ENCODE data around the gene SIVA1.

Gene SIVA1

DNA sequence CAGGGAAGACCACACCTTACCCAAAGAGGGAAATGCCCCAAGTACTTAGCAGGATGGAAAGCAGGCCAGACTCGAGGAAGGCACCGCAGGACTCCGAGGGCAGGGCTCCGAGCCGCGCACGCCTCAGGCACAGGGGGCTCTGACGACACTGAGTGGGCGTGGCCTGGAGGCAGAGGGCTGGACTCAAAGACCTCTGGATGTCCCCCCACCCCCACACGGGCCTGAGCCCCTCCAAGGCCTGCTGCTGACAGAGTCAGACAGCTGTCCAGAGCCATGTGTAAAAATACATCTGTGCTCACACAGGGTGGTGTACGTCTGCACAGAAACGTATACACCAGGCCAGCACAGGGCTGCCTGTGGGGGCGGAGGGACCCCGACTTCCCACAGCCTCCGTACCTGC, 41.2 kb downstream of the SIVA1 start:
- Histone ChIP-seq H3K4me1 (ENCODE audit: insufficient read depth, low read length) (peaks cover 42% of the 10 kb centered on the region), H3K4me3 (ENCODE audit: low read depth in 1 of 2, low read length in 2 of 2) (peak overlapping the region; percentile 63 to 74), H3K9me3 (ENCODE audit: low read length) (no peaks in the 10 kb centered on the region), H3K36me3 (ENCODE audit: insufficient read depth, low read length) (peaks cover 9% of the 10 kb centered on the region), H3K27ac (ENCODE audit: low read depth, low read length) (peak overlapping the region; percentile 80), H3K9ac (ENCODE audit: low read length) (peak overlapping the region; percentile 53), H3K27me3 (ENCODE audit: control insufficient read depth in 1 of 2, insufficient read depth in 2 of 2, low read length in 2 of 2) (no peaks in the 10 kb centered on the region)

GRCh38 chr14:104794631-104794992, 41.7 kb downstream of the SIVA1 start:
- peaks cover 43% of the 10 kb centered on the region for H3K4me1 ChIP-seq (ENCODE audit: insufficient read depth, low read length)
- no peaks in the 10 kb centered on the region for H3K9me3 ChIP-seq (ENCODE audit: low read length)
- H3K4me3 ChIP-seq (ENCODE audit: low read depth in 1 of 2, low read length in 2 of 2), result peak overlapping the region; percentile 63 to 74
- no peaks in the 10 kb centered on the region for H3K27me3 ChIP-seq (ENCODE audit: control insufficient read depth in 1 of 2, insufficient read depth in 2 of 2, low read length in 2 of 2)
- peak overlapping the region; percentile 53 for H3K9ac ChIP-seq (ENCODE audit: low read length)
- H3K27ac ChIP-seq (ENCODE audit: low read depth, low read length), result peak overlapping the region; percentile 80
- H3K36me3 ChIP-seq (ENCODE audit: insufficient read depth, low read length), result peaks cover 9% of the 10 kb centered on the region

DNA sequence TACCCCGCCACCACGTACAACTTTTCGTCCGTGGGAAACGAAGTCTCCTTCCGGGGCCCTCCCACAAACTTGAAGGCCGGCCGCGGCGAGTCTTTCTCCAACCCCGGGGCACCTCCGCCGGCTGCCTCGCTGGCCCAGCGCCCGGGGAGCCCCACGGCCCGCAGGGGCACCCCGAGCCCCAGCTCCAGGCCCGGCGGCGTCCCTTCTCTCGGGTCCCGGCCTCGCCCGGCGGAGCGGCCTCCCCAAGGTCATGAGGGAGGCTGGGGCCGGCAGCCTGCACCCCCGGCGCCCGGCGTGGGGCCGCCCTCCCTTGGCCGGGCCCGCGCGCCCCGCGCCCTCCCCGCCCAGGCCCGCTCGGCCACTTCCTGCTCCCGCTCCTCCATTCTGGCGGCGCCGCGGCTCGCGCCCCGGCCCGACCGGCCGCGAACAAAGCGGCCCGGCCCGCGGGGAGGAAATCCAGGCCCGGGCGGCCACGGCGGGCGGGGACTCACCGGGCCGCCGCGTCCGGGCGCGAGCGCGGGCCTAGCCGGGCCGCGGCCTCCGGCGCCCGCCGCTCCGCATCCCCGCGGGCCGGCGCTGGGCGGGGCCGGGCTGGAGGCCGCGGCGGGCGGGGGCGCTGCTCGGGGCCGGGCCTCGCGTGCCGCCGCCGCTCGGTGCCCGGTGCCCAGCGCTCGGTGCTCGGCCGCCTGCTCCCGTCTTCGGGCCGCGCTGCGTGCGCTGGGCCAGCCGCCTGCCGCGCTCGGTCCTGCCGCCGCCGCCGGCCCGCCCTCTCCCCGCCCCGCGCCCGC, 42.2 kb downstream of the SIVA1 start, which contains the start of gene AKT1:
TSS of gene AKT1 (minus strand) at position 756 of the 788 bp plus-strand sequence. CDS start 3,105 bp downstream, outside the sequence.
- Histone ChIP-seq H3K27ac (ENCODE audit: low read depth, low read length) (peak within 1 kb of the TSS; percentile 80), H3K36me3 (ENCODE audit: insufficient read depth, low read length) (peaks cover 9% of the 10 kb centered on the region), H3K4me1 (ENCODE audit: insufficient read depth, low read length) (peaks cover 48% of the 10 kb centered on the region), H3K9me3 (ENCODE audit: low read length) (no peaks in the 10 kb centered on the region), H3K4me3 (ENCODE audit: low read depth in 1 of 2, low read length in 2 of 2) (peak within 1 kb of the TSS; percentile 63 to 74), H3K27me3 (ENCODE audit: control insufficient read depth in 1 of 2, insufficient read depth in 2 of 2, low read length in 2 of 2) (no peaks in the 10 kb centered on the region), H3K9ac (ENCODE audit: low read length) (peak within 1 kb of the TSS; percentile 53)

DNA sequence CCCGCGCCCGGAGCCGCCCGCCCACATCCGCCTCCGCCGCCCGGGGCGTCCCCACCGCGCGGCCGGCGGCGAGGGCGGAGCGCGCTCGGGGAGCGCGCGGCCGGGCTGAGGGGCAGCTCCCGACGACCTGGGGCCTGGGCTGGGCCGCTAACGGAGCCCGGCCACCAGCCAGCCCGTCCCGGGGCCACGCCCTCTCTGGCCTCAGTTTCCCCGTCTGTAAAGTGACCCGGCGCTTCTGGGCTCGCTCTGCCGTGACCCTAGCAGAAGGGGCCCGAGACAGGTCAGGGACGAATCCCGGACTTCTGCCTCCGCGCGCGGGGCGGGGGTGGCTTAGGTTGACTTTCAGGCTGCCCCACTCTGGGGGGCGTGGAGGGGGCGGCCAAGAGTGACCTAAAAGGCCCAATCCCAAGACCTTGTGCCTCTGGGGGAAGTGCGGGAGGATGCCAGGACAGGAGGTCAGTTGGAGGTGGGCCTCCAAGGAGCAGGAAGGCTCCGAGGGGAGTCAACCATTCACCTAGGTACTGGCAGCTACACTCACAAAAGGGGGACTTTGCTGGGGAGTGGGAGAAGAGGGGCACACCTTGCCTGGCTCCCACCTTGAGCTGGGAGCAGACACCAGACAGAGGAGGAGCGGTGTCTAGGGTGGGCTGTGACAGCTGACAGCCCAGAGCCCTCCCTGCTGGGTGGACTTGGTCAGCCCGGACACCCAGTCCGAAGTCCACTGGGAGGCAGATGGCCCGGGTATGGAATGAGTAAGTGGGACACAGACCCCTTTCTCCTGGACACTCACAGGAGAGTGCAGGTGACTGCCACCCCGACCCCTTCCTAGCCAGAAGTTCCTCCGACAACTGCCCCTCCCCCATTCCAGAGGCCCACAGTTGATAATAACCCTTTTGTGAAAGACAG, 43.1 kb downstream of the SIVA1 start:
- no peaks in the 10 kb centered on the region for H3K9me3 ChIP-seq (ENCODE audit: low read length)
- no peaks in the 10 kb centered on the region for H3K27me3 ChIP-seq (ENCODE audit: control insufficient read depth in 1 of 2, insufficient read depth in 2 of 2, low read length in 2 of 2)
- H3K4me1 ChIP-seq (ENCODE audit: insufficient read depth, low read length), result peaks cover 48% of the 10 kb centered on the region
- peak overlapping the region; percentile 53 for H3K9ac ChIP-seq (ENCODE audit: low read length)
- H3K27ac ChIP-seq (ENCODE audit: low read depth, low read length), result peak overlapping the region; percentile 78
- peak overlapping the region; percentile 54 to 55 for H3K4me3 ChIP-seq (ENCODE audit: low read depth in 1 of 2, low read length in 2 of 2)
- peaks cover 9% of the 10 kb centered on the region for H3K36me3 ChIP-seq (ENCODE audit: insufficient read depth, low read length)

GRCh38 chr14:104796687-104797081, 43.7 kb downstream of the SIVA1 start:
- Histone ChIP-seq H3K36me3 (ENCODE audit: insufficient read depth, low read length) (peaks cover 4% of the 10 kb centered on the region), H3K27ac (ENCODE audit: low read depth, low read length) (peak overlapping the region; percentile 78), H3K9me3 (ENCODE audit: low read length) (no peaks in the 10 kb centered on the region), H3K9ac (ENCODE audit: low read length) (no peak overlapping the region), H3K4me1 (ENCODE audit: insufficient read depth, low read length) (peaks cover 52% of the 10 kb centered on the region), H3K4me3 (ENCODE audit: low read depth in 1 of 2, low read length in 2 of 2) (no peak overlapping the region), H3K27me3 (ENCODE audit: control insufficient read depth in 1 of 2, insufficient read depth in 2 of 2, low read length in 2 of 2) (no peaks in the 10 kb centered on the region)

DNA sequence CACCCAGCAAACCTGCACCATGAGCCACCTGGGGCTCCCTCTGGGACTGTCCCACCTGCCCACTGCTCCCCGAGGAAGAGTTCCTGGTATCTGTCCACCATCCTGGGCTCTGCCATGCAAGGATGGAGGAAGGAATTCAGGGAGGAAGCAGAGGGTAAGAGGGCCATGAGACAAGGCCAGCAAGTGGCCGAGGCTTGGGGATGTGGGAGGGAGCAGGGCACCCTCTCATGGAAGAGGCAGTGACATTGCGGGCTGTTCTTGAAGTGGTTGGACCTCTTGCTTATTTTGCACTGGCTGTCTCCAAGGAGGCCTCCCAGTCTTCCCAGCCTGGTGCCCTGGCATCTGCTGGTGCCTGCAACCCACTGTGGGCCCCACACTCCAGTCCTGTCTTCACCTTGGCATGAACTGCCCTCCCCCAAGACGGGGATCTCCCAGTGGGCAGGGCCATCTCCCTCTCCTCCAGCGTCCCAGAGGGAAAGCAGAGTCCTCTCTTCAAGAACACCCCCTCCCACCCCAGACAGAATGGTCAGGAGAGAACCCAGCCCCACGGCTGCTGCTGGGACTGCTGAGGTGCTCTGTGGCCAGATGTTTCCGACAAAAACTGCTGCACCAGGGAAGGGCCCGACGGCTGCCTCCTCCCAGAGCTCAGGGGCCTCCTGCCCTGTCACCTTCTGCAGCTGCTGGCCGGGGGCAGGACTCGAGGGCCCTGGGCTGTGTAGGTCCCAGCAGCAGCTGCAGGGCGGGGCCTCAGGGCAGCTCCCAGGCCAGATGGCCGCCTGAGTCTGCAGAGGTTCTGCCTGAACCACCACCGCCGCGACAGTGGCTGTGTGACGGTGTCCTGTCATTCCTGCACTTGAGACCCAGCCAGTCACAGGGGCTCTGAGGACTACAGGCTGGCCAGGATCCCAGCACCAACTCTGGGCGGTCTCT, 44.4 kb downstream of the SIVA1 start:
- Histone ChIP-seq H3K9me3 (ENCODE audit: low read length) (no peaks in the 10 kb centered on the region), H3K27me3 (ENCODE audit: control insufficient read depth in 1 of 2, insufficient read depth in 2 of 2, low read length in 2 of 2) (no peaks in the 10 kb centered on the region), H3K36me3 (ENCODE audit: insufficient read depth, low read length) (no peaks in the 10 kb centered on the region), H3K4me3 (ENCODE audit: low read depth in 1 of 2, low read length in 2 of 2) (no peak overlapping the region), H3K9ac (ENCODE audit: low read length) (no peak overlapping the region), H3K27ac (ENCODE audit: low read depth, low read length) (peak overlapping the region; percentile 34), H3K4me1 (ENCODE audit: insufficient read depth, low read length) (peaks cover 53% of the 10 kb centered on the region)

- H3K9me3 ChIP-seq (ENCODE audit: low read length), result no peaks in the 10 kb centered on the region
- no peaks in the 10 kb centered on the region for H3K27me3 ChIP-seq (ENCODE audit: control insufficient read depth in 1 of 2, insufficient read depth in 2 of 2, low read length in 2 of 2)
- peak overlapping the region; percentile 92 for H3K27ac ChIP-seq (ENCODE audit: low read depth, low read length)
- H3K9ac ChIP-seq (ENCODE audit: low read length), result no peak overlapping the region
- H3K36me3 ChIP-seq (ENCODE audit: insufficient read depth, low read length), result no peaks in the 10 kb centered on the region
- H3K4me1 ChIP-seq (ENCODE audit: insufficient read depth, low read length), result peaks cover 46% of the 10 kb centered on the region
- no peak overlapping the region for H3K4me3 ChIP-seq (ENCODE audit: low read depth in 1 of 2, low read length in 2 of 2)
Measured at GRCh38 chr14:104798300-104799243, 45.6 kb downstream of the SIVA1 start.

GRCh38 chr14:104799244-104800014, 46.5 kb downstream of the SIVA1 start:
- H3K9ac ChIP-seq (ENCODE audit: low read length), result peak overlapping the region; percentile 98
- peak overlapping the region; percentile 92 for H3K27ac ChIP-seq (ENCODE audit: low read depth, low read length)
- H3K4me1 ChIP-seq (ENCODE audit: insufficient read depth, low read length), result peaks cover 37% of the 10 kb centered on the region
- H3K9me3 ChIP-seq (ENCODE audit: low read length), result no peaks in the 10 kb centered on the region
- H3K4me3 ChIP-seq (ENCODE audit: low read depth in 1 of 2, low read length in 2 of 2), result peak overlapping the region; percentile 68 to 73
- H3K27me3 ChIP-seq (ENCODE audit: control insufficient read depth in 1 of 2, insufficient read depth in 2 of 2, low read length in 2 of 2), result no peaks in the 10 kb centered on the region
- H3K36me3 ChIP-seq (ENCODE audit: insufficient read depth, low read length), result no peaks in the 10 kb centered on the region

DNA sequence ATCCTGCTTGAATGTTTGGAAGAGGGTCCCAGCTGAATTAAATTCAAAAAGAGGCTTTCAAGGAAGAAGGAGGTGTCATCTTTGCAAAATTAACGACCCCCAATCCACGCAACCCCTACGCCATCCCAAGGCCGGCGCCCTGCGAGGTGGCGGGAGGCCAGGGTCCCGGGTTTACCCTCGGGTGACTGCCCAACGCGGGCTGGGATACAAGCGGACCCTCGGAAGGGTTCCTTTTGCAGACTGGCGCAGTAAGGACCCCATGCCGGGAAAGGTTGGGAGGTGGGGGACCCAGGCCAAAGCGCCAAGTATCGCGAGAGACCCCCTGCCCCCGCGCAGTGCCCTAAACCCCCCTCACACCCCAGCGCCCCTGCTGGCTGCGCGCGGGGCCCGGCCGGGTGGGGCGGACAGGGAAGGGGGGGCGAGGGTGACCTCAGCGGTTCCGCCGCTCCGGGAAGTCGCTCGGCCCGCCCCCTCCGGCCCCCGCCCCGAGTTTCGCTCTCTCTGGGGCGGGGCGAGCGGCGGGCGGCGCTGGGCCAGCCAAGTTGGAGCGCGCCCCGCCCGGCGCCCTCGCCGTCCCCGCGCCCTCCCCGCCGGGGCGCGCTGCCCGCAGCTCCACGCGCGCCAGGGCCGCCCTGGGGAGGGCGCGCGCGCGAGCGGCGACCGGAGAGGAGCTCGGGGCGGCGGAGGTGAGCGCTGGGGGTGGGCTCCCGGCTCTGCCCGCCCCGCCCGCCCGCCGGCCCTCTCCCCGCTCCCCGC, 47.2 kb downstream of the SIVA1 start:
- H3K27ac ChIP-seq (ENCODE audit: low read depth, low read length), result peak overlapping the region; percentile 92
- H3K36me3 ChIP-seq (ENCODE audit: insufficient read depth, low read length), result no peaks in the 10 kb centered on the region
- peak overlapping the region; percentile 68 to 73 for H3K4me3 ChIP-seq (ENCODE audit: low read depth in 1 of 2, low read length in 2 of 2)
- peak overlapping the region; percentile 98 for H3K9ac ChIP-seq (ENCODE audit: low read length)
- no peaks in the 10 kb centered on the region for H3K27me3 ChIP-seq (ENCODE audit: control insufficient read depth in 1 of 2, insufficient read depth in 2 of 2, low read length in 2 of 2)
- H3K4me1 ChIP-seq (ENCODE audit: insufficient read depth, low read length), result peaks cover 36% of the 10 kb centered on the region
- H3K9me3 ChIP-seq (ENCODE audit: low read length), result no peaks in the 10 kb centered on the region

All from muscle layer of colon (tissue), 2 donors.